GM19099 (cell line): ENCODE data around the gene PLA2G4E.

Experiments used
- POLR2A ChIP-seq: IDR thresholded peaks from 3 replicates; pipeline ENCODE4 v1.6.1; 2011; ENCODE audit warnings: low read depth; ENCODE audit not compliant: insufficient read length; ENCODE audit errors: extremely low read depth

The PLA2G4E gene

GRCh38 chr15:42037656-42038055, 16.8 kb upstream of the PLA2G4E start:
- no peak for TF ChIP-seq POLR2A

DNA sequence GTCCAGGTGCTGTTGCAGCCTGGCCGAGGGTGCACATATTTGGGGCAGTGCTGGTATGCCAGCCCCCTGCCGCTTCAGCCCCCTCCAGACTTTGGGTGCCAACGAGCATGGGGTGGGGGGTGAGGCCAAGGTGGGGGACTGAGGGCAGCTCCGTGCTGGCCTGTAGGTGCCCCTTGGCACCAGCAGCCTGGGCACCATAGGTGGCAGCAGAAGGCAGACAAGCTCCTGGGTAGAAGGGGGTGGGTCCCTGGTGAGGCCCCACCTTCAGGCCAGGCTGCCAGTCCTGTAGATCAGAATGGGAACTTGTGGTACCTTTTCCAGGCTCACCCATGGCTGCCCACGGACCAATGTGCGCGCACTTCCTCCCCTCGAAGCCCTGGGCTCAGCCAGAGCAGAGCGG, 16.1 kb upstream of the PLA2G4E start:
- no peak for TF ChIP-seq POLR2A

DNA sequence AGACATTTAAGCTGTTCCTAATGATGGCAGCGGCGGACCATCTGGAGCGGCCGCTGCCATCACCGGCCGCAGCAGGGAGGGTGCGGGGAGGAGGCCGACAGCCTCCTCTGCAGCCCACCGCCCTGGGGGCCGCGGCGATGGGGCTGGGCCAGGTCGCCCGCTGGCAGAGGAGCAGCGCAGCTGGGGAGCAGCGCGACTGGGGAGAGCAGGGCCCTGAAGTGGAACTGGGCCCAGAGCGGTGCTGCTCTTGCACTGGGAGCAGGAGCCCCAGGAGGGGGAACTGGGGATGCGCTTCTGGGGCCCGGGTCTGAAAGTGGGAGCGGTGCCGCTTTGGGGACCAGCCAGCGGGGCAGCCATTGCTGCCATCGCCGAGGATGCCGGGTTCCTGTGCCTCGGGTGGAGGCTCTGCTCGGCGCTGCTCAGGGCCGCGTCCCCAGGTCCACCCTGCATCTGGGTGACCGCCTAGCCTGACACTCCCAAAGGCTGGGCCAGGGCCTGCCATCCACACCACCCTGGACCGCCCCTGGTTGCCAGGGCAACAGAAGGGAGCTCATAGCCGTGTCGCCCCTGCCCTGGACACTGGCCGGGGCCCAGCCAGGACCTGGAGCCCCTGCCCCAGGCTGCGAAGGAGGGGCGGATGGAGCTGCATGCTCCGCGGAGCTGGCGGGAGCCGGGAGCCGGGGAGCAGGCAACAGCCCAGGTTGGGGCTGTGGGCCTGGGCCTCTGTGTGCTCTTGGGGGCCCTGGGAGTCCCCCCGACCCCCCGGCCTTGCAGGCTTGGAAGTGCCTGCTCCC, 15.5 kb upstream of the PLA2G4E start:
- TF ChIP-seq POLR2A, result no peak

DNA sequence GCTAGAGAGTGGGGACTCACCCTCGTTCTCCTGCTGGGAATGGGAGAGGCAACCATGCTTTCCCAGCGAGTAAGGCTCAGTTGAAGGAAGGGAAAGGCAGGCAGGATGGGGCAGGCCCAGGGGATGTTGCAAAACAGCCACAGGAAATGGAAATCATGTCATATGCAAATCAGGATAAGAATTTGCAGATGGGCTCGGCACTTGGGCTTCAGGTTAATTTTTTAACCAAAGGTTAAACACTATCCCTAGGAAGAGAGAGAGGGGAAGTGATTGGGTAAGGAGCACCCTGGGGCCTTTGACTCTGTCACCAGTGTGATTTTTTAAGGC, 14.6 kb upstream of the PLA2G4E start:
- peak; percentile 69 for TF ChIP-seq POLR2A

DNA sequence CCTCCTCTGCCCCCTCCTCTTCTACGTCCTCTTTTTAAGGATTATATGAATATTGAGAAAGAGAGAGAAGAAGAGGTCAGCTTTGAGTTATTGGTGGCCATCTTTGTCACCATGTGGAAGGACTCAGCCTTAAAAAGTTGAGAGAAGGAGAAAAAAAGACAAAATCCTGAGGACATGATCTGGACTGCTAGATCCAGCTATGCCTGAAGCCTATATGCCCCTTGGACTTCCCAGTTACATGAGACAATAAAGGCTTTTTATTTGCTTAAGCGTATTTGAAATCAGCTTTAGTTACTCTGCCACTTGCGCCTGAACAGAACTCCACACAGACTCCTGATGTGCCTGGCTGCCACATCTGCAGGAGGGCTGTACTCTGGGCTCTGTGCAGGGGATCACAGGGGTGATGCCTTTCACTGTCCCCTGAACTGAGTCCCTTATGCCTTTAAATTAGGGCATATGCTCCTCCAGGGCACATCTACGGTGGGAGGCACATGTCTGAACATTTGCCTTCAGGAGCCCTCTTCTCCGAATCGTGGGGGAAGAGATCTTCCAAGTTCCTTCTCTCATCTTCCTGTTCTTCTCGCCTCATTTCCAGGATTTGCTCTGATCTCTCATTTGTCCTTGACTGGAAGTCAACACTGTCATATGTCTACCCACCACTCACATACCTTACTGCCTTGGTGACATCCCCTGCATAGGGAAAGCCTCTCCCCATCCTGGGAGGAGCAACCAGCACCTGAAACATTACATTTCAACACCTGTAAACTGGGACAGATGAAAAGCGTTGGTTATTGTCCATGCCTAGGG, 14.0 kb upstream of the PLA2G4E start:
- no peak for TF ChIP-seq POLR2A

GRCh38 chr15:42033214-42033873, 12.5 kb upstream of the PLA2G4E start:
- TF ChIP-seq POLR2A, result no peak

GRCh38 chr15:42032376-42033213, 11.8 kb upstream of the PLA2G4E start:
- no peak for TF ChIP-seq POLR2A

DNA sequence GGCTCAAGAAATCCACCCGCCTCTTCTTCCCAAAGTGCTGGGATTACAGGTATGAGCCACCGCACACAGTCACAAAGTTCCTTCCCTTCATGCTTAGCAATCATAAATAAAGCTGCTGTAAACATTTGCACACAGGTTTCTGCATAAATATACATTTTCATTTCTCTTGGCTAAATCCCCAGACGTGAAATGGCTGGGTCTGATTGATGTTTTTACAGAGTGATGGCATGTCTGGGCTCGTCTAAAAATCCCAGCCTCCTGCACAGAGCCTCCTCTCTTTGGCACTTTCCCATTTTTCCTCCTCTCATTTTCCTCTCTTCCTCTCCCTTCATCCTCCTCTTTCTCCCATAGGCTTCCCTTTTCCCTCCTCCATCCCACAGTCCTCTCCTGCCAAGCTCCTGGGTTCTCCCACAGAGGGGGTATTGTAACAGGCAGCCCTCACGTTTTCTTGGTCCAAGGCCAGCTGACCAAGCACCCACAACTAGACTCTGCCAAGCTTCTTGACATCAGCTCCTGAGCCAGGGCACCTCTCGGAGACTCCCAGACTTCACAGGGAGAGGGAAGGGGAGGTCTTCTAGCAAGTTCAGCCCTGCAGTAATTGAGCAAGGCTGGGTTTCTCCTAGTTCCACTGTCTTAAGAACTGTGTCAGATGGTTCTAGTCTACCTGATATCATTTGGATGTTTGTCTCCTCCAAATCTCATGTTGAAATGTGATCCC, 10.5 kb upstream of the PLA2G4E start:
- TF ChIP-seq POLR2A, result no peak

- no peak for TF ChIP-seq POLR2A
Observed at GRCh38 chr15:42027521-42027920, 6.7 kb upstream of the PLA2G4E start.

- TF ChIP-seq POLR2A, result no peak
Observed at GRCh38 chr15:42024303-42024702, 3.5 kb upstream of the PLA2G4E start.

GRCh38 chr15:42021593-42021992, 751 bp upstream of the PLA2G4E start:
- TF ChIP-seq POLR2A, result no peak

GRCh38 chr15:42018306-42019224, 2.3 kb downstream of the PLA2G4E start:
- TF ChIP-seq POLR2A, result no peak

- no peak for TF ChIP-seq POLR2A
Observed at GRCh38 chr15:42016971-42017370, 3.9 kb downstream of the PLA2G4E start.
